Stimulated activated CD8-positive, alpha-beta memory T cell treated with anti-CD3 and anti-CD28 coated beads, Interleukin-4, amount 100 ng/mL, for 48 hours (primary cell): Measurements from ENCODE around the gene POLE.

Experiments used
- DNase-seq: peaks from one replicate; pipeline ENCODE4 v3.0.0-alpha.2; 2020

The POLE gene

DNA sequence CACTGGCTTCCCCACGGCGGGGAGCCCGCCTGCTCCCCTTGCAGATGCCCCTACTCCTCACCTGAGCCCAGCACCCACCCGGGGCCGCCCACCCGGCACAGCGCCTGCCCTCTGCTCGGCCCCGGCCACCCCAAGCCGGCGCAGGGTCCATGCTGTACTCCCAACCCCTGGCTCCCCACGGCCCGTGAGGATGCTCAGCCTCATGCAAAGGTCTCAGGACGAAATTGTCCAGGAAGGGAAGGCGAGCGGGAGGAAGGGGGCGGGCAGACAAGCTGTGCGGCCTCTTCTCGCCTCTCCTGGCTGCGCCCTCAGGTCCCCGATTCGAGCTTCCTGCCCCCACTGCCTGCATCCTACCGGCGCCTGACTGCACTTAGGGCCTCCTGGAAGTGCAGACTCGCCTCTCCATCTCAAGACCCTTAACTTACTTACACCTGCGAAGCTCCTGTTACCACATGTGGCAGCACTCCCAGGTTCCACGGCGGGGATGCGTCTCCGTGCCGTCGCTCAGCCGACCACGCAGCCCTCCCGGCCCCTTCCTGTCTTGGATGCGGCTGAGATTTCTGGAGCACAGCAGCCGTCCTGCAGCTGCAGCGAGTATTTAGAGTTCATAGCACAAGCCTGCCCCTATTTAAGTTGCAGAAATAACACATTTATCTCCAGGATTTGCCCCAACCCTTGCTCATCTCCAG is 94.7 kb downstream of the POLE start:
- DNase-seq, result no peak

DNA sequence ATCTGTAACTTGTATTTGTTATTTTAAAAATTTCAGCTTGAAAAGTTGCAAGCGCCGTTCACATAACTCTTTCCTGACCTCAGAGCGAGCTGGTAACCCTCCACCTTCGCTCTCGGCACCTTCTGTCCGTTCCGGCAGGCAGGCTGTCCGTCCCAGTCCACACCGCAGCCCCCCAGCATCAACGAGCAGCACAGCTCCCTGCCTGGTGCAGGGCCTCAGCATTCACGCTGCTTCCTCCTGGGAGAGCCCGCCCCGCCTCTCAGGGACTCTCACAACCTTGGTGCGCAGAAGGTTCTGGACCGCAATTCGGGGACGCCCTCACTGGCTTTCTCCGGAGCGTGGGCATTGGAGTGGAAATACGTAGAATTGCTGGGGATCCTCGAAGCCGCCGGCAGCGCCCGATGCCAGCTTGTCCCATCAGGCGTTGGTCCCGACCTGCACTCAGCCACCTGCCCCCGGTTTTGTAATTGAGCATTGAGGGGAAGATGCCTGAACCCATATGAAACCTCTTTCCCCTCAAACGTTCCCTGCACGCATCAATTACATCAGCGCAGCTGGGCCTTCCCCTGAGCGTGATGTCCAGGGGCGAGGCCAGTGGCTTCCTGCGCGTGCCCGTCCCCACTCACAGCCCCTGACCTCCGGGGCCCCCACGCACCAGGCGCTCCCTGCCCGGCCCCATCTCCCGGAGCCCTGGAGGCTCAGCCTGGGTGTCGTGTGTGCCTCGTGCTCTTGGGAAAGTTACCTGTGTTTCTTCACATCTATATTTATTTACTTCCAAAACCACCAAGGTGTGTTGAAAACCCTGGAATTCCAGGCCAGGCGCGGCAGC is 95.8 kb downstream of the POLE start:
- DNase-seq, result no peak

DNA sequence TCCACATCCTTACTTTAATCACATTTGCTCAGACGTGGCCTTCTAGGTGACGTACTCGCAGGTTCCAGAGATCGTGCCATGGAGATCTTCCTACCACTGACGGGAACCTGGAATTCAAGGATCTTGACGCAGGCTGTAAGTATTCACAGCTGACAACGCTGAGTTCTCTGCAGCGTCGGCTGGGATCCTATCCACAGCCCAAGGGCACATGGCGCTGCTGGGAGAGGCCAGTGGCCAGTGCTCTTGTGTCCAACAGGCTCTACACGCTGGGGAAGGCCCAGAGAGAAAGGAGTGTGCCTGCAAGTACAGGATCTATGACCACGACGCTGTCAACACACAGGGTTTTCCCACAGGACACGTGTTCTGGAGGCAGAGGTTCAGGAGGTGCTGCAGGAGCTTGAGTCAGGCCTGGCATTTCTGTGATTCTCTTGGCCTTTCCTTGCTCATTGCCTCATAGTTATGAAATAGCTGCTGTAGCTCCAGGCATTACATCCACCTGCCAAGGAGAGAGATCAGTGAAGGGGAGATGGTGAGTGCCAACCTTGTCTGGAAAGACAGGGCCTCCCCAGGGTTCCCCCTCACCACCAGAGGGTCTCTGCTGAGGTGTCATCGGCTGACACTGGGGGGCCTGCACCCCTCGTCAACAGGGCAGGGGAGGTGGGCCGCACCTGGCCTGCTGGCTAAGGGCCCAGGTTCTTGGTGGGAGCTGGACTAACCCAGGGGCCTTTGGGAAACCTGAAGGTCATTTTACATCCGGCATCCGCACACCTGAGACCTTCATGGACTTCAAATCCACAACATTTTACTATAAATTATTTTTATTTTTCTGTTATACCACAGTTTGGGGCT is 98.1 kb downstream of the POLE start:
- no peak for DNase-seq

DNA sequence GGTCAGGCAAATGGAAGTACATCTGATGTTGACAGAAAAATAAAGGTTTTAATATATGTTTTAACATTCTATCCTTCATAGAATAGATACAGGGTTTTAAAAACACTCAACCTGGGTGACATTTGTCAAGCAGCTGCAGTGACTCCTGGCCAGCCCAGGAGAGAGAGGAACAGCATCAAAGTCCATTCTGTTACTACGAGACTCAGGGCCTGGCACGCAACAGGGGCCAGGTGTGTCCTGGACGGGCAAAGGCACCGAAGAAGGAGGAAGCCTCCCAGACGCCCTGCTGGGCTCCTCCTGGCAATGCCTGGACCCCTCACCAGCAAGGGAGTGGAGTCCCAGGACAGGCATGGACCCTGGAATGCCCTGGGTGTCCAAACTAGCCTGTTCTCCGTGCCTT is 98.8 kb downstream of the POLE start:
- no peak for DNase-seq

DNA sequence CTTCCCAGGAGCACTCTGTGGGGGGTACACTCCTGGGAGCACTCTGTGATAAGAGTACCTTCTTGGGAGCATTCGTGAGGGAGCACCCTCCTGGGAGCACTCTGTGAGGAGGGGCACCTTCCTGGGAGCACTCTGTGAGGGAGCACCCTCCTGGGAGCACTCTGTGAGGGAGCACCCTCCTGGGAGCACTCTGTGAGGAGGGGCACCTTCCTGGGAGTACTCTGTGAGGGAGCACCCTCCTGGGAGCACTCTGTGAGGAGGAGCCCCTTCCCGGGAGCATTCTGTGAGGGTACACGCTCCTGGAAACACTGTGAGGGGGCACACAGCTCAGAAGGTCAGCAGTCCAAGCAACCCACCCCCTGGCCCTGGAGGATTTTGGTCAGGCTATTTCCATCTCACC is 99.4 kb downstream of the POLE start:
- DNase-seq, result no peak

DNA sequence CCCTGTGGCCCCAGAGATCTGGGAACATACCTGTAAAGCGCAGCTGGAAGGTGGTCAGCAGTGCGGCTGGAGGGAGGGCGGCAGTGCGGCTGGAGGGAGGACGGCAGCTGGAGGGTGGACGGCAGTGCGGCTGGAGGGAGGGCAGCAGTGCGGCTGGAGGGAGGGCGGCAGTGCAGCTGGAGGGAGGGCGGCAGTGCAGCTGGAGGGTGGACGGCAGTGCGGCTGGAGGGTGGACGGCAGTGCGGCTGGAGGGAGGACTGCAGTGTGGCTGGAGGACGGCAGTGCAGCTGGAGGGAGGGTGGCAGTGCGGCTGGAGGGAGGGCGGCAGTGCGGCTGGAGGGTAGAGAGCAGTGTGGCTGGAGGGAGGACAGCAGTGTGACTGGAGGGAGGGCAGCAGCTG is 100.2 kb downstream of the POLE start:
- DNase-seq, result no peak

DNA sequence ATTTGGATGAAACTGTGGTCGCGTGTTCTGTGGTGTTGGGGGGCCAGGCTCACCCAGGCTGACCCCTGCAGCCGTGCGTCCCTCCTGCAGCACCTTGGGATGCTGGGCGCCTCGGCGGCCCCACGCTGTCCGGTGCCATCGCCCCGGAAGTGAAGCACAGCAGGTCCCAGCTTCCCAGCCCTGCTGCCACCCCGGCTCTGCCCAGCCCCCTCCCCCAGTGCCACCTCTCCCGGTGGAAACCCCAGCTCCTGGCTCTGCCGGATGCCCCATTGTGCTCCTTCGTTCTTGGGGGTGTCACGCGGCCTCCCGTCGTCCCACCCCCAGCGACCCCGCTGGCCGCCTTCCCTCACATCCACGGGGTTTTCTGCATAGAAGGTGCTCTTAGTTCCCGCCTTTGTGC is 102.0 kb downstream of the POLE start:
- DNase-seq, result no peak

DNA sequence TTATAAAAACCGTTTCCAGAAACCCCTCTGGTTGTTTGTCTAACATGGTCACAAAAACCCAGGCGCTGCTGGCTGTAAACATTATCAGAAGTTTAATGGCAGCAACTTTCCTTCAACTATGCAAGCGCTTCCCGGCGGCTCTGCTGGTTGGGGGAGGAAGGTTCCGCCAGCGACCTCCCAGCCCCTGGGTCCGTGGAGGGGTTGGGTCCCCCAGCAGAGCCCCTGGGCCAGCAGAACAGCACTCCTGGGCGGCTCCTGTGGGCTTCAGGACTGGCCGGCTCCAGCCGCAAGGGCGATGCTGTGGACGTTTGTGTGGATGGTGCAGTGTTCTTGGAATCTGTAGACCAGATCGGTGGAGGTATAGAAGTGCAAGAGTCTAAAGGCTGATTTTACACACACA is 102.7 kb downstream of the POLE start:
- no peak for DNase-seq

DNA sequence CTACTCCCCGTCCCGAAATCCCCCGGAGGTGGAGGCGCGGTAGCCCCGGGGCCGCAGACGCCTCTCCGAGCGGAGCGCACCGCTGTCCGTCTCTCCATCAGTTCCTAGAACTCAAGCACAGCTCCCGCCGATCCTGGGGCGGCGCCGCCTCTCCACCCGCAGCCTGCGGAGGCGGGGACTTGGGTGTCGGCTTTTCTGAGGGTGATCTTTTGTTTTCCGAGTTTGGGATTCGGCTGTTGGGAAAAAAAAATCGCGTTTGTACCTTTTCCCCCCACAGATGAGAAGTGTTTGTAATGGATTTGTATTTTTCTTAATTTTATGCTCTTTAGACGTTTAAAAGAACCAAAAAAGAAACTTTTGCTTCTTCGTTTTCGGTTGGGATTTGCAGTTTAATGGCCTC is 103.4 kb downstream of the POLE start:
- no peak for DNase-seq

DNA sequence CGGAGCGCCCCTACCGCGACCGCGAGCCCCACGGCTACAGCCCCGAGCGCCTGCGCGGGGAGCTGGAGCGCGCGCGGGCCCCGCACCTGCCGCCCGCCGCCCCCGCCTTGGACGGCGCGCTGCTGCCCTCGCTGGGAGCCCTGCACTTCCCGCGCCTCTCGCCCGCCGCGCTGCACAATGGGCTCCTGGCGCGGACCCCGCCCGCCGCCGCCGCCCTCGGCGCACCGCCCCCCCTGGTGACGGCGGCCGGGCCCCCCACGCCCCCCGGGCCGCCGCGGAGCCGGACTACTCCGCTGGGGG is 103.8 kb downstream of the POLE start:
- DNase-seq, result no peak

DNA sequence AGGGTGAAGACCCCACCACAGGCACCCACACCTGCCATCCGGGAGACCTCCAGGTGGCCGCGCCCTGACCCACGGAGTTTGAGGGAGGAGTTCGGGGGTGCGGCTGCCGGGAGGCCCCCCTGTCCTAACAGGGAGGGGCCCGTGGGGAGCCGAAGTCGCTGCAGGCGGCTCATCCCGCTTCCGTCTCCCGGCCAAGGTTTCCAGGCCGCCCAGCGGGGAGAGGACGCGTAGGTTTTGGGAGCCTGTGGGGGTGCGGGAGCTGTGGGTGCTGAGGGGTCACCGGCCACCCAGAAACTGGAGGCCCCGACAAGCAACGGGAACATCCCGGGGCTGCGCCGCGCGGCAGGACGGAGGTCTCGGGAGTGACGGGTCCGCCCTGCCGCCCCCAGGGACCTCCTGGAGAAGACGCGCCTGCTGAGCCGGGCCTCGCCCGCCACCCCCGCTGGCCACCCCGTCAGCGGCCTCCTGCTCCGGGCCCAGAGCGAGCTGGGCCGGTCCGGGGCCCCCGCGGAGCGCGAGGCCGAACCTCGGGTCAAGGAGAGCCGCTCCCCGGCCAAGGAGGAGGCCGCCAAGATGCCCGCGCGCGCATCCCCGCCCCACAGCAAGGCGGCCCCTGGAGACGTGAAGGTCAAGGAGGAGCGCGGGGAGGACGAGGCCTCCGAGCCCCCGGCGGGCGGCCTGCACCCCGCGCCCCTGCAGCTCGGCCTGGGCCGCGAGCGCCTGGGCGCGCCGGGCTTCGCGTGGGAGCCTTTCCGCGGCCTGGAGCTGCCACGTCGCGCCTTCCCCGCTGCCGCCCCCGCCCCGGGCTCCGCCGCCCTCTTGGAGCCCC is 104.3 kb downstream of the POLE start:
- DNase-seq, result no peak

DNA sequence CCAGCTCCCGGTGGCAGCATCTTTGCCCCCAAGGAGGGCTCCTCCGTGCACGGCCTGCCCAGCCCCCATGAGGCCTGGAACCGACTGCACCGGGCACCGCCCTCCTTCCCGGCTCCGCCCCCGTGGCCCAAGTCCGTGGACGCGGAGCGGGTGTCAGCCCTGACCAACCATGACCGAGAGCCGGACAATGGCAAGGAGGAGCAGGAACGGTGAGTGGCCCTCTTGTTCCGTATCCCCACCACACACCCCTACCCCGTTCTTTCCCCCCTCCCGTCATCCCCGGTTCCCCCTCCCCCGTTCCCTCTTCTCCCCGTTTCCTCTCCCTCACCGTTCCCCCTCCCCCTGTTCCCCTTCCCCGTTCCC is 105.1 kb downstream of the POLE start:
- no peak for DNase-seq

DNA sequence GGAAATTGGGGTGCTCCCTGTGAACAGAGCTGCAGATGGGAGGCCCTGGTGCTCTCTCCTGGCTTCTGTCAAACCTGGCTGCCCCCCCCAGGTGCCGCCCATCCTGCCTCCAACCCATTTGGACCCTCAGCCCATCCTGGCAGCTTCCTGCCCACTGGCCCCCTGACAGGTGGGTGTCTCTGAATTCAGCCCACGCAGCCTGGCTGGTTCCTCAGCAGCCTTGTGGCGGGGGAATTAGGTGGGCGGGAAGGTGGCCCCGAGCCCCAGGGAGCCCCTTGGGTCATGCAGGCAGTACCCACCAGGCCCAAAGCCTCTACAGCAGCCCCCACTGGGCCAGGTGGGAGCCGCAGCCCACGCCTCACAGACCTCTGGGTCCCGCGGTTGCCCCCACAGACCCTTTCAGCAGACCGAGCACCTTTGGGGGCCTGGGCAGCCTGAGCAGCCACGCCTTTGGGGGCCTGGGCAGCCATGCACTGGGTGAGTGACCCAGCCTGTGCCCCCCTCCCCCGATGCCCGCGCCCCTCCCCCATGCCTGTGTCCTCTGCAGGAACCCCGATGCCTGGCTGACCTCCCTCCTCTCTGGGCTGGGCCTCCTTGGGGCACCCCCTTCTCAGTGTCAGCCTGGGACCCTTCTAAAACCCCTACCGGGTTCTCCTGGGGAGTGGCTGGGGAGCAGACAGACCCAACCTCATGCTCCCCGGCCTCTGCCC is 105.6 kb downstream of the POLE start:
- DNase-seq, result no peak

DNA sequence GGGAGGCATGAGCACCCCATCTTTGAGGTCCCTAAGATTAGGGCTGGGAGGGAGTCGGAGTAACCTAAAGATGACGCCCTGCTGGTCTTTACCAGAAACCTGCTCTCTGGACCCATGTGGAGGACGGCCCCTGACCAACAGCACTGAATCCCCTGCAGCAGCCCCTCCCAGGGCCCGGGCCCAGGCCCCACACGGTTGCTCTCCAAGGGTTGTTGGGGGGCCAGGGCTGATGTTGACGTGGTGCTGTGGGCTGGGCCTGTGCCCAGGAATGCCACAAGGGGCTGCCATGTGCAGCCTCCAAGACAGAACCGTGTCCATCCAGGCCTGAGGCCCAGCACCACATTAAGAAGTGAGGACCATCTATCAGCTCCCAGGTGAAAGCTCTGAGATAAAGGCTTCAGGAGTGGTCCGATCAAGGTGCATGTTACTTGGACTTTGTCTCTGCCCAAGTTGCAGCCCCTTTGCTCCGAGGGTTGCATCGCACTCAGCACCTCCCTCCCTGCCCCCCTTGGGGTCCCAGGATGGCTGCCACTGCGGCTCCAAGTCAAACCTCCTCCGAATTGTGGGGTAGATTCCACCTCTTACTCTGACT is 106.3 kb downstream of the POLE start:
- DNase-seq, result no peak

DNA sequence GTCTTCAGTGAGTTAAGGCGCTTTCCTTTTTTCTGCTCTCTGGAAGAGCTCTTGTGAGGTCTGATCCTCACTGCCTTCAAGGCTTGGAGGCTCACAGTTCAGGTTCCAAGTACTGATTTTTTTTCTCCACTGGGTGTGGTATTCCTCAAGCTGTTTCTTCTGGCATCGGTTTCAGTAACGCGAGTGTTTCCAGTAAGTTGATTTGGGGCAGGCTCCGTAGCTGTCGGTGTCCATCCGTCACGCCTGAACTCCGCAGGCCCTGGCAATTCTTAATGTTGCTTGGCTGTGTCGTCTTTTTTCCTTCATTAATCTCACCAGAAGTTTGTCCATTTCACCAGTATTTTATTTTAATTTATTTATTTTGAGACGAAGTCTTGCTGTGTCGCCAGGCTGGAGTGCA is 107.4 kb downstream of the POLE start:
- no peak for DNase-seq

DNA sequence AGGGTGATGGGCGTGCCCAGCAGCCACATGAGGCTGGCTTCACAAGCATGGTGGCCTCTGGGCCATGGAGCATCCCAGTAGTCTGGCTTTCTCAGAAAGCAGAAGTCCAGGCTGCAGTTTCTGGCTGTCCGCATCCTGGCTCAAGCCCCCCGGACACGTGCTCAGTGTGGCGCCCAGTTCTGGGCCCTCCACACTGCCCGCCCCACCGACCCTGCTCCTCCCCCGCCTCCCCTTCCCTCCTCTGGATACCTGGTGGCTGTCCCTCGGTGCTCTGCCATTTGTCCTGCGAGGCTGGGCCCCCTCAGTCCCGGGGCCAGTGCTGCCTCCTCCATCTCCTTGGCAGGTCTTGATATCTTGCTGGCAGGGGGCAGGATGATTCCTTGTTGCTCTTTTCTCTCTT is 108.3 kb downstream of the POLE start:
- no peak for DNase-seq

DNA sequence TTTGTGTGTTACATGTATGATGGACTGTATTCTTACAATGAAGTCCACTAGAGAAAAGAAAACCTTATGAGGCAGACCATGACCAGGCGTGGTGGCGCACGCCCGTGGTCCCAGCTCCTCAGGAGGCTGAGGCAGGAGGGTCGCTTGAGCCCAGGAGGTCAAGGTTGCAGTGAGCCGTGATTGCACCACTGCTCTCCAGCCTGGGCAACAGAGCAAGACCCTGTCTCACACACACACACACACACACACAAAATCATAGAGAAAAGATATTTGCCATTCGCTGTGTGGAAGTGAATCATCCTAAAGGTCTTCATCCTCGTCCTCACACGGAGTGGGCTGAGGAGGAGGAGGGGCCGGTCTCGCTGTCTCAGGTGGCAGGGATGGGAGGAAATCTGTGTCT is 109.0 kb downstream of the POLE start:
- no peak for DNase-seq

DNA sequence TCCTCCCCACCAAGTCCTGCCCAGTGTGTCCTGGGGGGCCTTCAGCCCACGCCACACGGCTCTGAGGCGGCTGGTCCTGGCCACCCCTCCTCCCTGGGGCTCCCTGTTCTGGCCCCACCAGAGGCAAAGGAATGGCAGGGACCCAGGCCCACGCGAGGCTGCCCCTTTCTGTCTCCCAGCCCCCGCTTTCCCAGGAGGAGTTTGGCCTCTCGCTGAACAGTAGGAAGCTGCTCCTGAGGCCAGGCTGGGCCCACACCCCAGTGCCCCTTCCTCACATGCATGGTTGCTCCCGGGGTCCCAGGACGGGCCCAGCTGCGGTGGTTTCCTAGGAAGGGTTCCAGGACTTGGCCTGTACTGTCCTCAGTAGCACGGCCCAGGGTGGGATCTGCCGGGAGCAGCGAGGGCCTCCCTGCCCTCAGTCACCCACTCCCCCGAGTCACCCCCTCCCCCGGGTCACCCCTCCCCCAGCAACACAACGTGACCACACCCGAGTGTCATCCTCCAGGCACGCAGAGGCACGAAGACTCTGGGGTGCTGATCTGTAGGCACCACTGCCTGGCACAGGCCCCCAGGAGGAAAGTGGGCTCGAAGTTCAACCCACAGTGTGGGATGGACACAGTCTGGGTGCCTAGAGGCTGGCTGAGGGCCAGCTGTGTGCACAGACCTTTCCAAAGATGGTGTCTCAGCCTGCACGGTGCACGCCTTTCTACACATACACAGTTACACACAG is 109.8 kb downstream of the POLE start:
- DNase-seq, result no peak

DNA sequence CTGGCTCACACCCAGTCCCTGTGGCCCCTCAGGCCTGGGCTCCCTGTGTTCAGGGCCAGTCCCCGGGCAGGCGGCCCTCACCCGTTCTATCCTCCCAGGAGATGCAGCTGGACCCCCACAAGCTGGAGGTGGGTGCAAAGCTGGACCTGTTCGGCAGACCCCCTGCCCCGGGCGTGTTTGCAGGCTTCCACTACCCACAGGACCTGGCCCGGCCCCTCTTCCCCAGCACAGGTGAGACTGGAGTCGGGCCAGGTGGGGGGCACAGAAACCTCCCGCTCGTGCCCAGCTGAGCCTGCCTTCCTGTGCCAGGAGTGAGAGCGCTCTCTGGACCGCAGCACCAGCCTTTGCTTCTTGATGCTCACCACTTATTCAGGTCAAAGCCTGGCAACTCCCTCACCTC is 110.4 kb downstream of the POLE start:
- DNase-seq, result no peak

DNA sequence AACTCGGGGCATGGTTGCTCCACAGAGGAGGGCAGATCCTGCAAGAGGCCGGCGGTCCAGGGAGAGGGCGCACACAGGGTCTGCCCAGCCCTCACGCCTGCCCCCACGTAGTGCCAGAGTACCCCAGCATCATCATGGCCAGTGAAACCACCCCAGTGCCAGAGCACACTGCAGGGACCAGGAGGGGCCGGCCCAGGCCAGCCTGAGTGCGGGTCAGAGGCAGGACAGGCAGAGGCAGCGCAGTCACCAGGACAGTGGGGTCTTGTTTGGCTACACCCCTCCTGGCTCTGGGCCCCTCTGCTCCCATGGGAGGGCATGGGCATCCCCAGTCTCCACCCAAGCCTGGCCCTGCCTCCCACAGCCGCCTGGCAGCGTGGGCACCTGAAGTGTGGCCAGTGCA is 111.5 kb downstream of the POLE start:
- DNase-seq, result no peak

DNA sequence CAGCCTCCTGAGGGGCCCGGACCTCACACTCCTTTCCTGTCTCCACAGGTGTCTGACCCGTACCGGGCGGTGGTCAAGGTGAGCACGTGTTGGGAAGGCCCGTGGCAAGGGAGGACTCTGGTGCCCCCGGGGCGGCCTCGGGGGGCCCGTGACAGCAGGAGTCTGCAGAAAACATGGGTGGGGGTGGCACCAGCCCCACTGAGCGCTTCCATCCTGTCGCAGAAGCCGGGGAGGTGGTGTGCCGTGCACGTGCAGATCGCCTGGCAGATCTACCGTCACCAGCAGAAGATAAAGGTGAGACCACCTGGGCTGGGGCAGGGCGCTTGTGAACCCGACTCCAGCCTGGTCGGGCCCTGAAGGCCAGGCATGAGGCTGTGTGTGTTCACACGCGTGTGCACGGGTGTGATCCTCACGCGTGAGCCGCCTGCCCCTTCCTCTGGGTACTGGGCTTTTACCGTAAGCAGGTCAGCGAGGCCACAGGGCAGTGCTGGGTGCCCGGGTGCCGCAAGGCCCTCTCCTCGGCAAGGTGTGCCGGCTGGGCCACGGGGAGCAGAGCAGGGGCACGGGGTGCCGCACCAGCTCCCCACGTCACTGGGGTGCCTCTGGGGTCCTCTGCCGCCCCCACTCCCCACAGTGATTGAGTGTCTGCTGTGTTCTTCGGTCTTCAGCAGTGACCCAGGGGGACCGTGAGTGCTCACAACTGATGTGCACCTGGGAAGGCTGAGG is 112.7 kb downstream of the POLE start:
- no peak for DNase-seq
